Measurements from ENCODE around the gene AP2A2.

AP2A2 gene

DNA sequence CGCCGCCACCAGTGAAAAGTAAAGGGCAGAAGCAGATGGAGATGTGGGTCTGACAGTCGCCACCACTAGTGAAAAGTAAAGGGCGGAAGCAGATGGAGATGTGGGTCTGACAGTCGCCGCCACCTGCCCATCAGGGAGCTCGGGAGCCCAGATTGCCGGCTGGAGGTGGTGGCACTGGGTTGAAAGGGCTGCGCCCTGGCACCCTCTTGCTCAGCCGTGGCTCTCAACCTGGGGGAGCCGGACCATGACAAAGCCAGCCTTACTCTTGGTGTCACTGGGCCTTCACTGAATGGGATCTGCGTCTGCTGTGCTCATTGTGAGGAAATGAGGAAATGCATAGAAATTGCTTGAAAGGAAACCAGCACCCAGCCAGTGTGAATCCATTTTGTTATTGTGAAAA lies 36.3 kb downstream of the AP2A2 start:
- Histone ChIP-seq H3K9ac (ENCODE audit: low read depth, low read length) (no peak overlapping the region), H3K36me3 (ENCODE audit: control insufficient read depth, insufficient read depth, low read length) (peaks cover 28% of the 10 kb centered on the region), H3K4me3 (ENCODE audit: low read depth, low read length) (no peak overlapping the region), H3K9me3 (ENCODE audit: control insufficient read depth, insufficient read depth, low read length) (no peaks in the 10 kb centered on the region), H3K27me3 (ENCODE audit: control insufficient read depth, insufficient read depth, low read length) (no peaks in the 10 kb centered on the region), H3K4me1 (ENCODE audit: control insufficient read depth, insufficient read depth, low read length) (peaks cover 3% of the 10 kb centered on the region)

DNA sequence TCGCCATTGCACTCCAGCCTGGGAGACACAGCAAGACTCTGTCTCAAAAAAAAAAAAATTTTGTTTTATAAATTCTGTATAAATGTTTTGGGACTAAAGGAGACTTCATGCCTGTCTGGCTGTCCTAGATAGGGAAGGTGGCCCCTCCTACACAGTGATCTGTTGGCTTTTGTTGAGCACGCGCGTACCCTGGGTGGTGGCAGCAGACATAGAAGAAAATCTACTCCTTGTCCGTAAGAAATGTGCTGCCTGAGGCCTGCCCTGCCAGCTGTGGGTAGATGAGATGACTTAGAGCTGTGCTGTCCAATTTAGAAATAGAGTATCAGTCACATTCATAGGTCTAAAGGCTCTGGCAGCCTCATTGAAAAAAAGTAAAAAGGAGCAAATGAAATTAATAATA lies 37.0 kb downstream of the AP2A2 start:
- H3K36me3 ChIP-seq (ENCODE audit: control insufficient read depth, insufficient read depth, low read length), result peaks cover 26% of the 10 kb centered on the region
- peaks cover under 1% of the 10 kb centered on the region for H3K4me1 ChIP-seq (ENCODE audit: control insufficient read depth, insufficient read depth, low read length)
- H3K9ac ChIP-seq (ENCODE audit: low read depth, low read length), result no peak overlapping the region
- H3K9me3 ChIP-seq (ENCODE audit: control insufficient read depth, insufficient read depth, low read length), result no peaks in the 10 kb centered on the region
- H3K4me3 ChIP-seq (ENCODE audit: low read depth, low read length), result no peak overlapping the region
- H3K27me3 ChIP-seq (ENCODE audit: control insufficient read depth, insufficient read depth, low read length), result no peaks in the 10 kb centered on the region

- Histone ChIP-seq H3K27me3 (ENCODE audit: control insufficient read depth, insufficient read depth, low read length) (no peaks in the 10 kb centered on the region), H3K4me3 (ENCODE audit: low read depth, low read length) (no peak overlapping the region), H3K4me1 (ENCODE audit: control insufficient read depth, insufficient read depth, low read length) (no peaks in the 10 kb centered on the region), H3K36me3 (ENCODE audit: control insufficient read depth, insufficient read depth, low read length) (peaks cover 26% of the 10 kb centered on the region), H3K9me3 (ENCODE audit: control insufficient read depth, insufficient read depth, low read length) (no peaks in the 10 kb centered on the region), H3K9ac (ENCODE audit: low read depth, low read length) (no peak overlapping the region)
Measured at GRCh38 chr11:963852-964251, 38.2 kb downstream of the AP2A2 start.

DNA sequence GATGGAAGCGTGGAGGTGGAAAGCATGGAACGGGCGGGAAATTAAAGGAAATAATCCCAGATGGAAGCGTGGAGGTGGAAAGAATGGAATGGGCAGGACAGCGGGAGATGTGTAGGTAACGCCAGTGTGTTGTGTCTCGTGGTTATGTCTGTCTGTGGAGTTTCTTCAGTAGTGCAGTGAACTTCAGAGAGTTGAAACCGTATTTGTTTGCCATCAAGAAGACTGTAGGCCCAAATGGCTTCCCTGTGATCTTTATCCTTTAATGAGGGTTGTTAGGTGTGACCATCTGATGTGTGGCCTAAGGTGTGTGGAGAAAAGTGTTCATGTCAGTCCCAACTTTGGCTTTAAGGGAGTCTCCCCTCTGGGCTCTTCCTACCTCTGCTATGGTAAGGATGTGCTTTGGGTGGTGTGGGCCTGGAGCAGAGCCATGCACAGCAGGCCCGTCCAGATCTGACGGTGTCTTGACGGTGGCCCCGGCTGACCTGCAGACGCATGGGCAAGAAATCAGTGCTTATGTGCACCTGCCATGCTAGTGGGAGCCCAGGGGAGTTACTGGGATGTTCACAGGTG lies 39.6 kb downstream of the AP2A2 start:
- Histone ChIP-seq H3K9ac (ENCODE audit: low read depth, low read length) (no peak overlapping the region), H3K4me3 (ENCODE audit: low read depth, low read length) (no peak overlapping the region), H3K36me3 (ENCODE audit: control insufficient read depth, insufficient read depth, low read length) (peaks cover 23% of the 10 kb centered on the region), H3K9me3 (ENCODE audit: control insufficient read depth, insufficient read depth, low read length) (no peaks in the 10 kb centered on the region), H3K27me3 (ENCODE audit: control insufficient read depth, insufficient read depth, low read length) (no peaks in the 10 kb centered on the region), H3K4me1 (ENCODE audit: control insufficient read depth, insufficient read depth, low read length) (no peaks in the 10 kb centered on the region)

DNA sequence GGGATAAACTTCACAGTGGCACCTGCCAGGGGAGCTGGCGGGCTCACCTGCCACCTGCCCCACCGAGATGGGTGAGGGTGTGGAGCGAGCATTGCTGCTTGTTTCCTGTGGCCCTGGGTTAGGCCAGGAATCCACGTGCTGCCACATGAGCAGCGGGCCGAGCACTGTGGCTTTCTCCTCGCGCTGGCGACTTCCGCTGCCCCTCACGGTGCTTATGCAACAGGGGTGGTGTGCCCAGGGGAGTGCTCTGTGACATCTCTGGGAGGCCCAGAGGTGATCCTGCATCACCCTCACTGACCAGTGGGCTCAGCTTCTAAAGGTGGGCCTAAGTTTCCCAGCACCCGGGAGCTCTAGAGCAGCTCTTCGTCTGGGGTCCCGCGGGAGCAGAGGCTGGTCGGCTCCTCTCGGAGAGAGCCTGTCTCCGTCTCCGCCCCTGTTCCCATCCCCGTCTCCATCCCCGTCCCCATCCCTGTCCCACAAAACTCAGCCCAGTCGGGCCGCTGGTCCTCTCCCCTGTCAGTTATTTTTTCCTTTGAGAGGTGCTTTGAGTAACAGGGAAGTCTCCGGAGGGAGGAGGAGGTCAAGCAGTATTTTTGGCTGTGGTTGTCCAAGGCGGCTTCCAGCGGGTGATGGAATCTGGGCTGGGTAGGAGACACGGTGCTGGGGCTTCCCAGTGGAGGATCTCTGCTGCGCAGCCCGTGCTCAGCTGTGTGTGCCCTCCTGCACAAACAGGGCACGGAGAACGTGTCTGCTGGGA lies 42.5 kb downstream of the AP2A2 start:
- H3K9me3 ChIP-seq (ENCODE audit: control insufficient read depth, insufficient read depth, low read length), result no peaks in the 10 kb centered on the region
- H3K9ac ChIP-seq (ENCODE audit: low read depth, low read length), result no peak overlapping the region
- H3K4me1 ChIP-seq (ENCODE audit: control insufficient read depth, insufficient read depth, low read length), result no peaks in the 10 kb centered on the region
- no peak overlapping the region for H3K4me3 ChIP-seq (ENCODE audit: low read depth, low read length)
- H3K36me3 ChIP-seq (ENCODE audit: control insufficient read depth, insufficient read depth, low read length), result peaks cover 41% of the 10 kb centered on the region
- no peaks in the 10 kb centered on the region for H3K27me3 ChIP-seq (ENCODE audit: control insufficient read depth, insufficient read depth, low read length)

- Histone ChIP-seq H3K4me1 (ENCODE audit: control insufficient read depth, insufficient read depth, low read length) (no peaks in the 10 kb centered on the region), H3K9me3 (ENCODE audit: control insufficient read depth, insufficient read depth, low read length) (no peaks in the 10 kb centered on the region), H3K36me3 (ENCODE audit: control insufficient read depth, insufficient read depth, low read length) (peaks cover 40% of the 10 kb centered on the region), H3K27me3 (ENCODE audit: control insufficient read depth, insufficient read depth, low read length) (no peaks in the 10 kb centered on the region), H3K9ac (ENCODE audit: low read depth, low read length) (no peak overlapping the region), H3K4me3 (ENCODE audit: low read depth, low read length) (no peak overlapping the region)
Measured at GRCh38 chr11:968822-969221, 43.2 kb downstream of the AP2A2 start.

- Histone ChIP-seq H3K4me1 (ENCODE audit: control insufficient read depth, insufficient read depth, low read length) (no peaks in the 10 kb centered on the region), H3K9ac (ENCODE audit: low read depth, low read length) (no peak overlapping the region), H3K4me3 (ENCODE audit: low read depth, low read length) (no peak overlapping the region), H3K9me3 (ENCODE audit: control insufficient read depth, insufficient read depth, low read length) (no peaks in the 10 kb centered on the region), H3K27me3 (ENCODE audit: control insufficient read depth, insufficient read depth, low read length) (no peaks in the 10 kb centered on the region), H3K36me3 (ENCODE audit: control insufficient read depth, insufficient read depth, low read length) (peaks cover 40% of the 10 kb centered on the region)
Measured at GRCh38 chr11:969651-970205, 44.1 kb downstream of the AP2A2 start.

DNA sequence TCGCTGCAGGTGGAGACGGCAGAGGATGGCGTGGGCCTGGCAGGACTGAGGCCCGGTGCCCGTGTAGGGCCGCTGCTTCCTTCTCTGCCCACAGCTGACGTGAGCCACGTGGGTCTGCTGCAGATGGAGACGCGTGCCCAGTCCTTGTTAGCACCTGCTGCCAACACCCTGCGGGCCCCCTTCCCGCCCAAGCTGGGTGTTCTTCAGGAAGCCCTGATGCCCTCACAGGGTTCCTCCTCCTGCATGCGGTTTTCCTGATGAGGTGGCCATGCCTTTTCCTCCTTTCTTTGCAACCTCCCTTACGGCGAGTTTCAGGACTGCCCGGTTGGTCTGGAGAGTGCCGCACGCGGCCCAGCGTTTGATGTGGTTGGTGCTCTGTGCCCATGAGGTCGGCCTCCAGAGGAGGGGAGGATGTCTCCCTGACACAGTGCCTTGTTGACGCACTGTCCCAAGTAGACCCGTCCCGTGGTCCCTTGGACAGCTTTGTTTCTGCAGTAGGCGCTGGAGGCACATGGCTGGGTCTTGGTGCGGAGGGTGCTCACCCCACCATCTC lies 44.7 kb downstream of the AP2A2 start:
- Histone ChIP-seq H3K9me3 (ENCODE audit: control insufficient read depth, insufficient read depth, low read length) (no peaks in the 10 kb centered on the region), H3K36me3 (ENCODE audit: control insufficient read depth, insufficient read depth, low read length) (peaks cover 40% of the 10 kb centered on the region), H3K9ac (ENCODE audit: low read depth, low read length) (no peak overlapping the region), H3K4me3 (ENCODE audit: low read depth, low read length) (no peak overlapping the region), H3K27me3 (ENCODE audit: control insufficient read depth, insufficient read depth, low read length) (no peaks in the 10 kb centered on the region), H3K4me1 (ENCODE audit: control insufficient read depth, insufficient read depth, low read length) (no peaks in the 10 kb centered on the region)

DNA sequence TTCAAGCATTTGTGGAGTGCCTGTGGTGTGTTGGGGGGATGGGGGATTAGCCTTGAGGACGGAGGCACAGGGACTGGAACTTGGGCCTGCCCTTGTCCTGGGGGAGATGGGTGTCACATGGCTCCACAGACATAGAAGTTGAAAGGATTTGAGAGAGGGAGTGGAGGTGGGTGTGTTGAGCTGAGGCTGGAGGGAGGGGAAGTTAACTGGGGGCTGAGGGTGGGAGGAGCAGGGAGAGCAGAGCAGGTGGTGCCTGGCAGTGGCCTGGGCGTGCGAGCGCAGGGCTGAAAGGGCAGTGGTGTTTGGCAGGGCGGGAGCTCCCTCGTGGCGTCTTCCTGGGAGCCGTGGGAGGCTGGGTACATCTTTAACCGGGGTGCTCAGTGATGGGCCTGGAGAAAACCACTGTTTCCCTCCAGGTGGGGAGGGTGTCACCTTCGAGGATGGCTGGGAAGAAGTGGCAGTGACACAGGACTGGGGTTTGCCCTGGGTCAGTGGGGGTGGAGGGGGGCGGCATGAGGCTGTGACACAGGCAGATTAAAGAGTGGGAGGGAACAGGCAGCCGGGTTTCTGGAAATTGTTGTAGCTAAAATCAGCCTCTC lies 45.5 kb downstream of the AP2A2 start:
- Histone ChIP-seq H3K9me3 (ENCODE audit: control insufficient read depth, insufficient read depth, low read length) (no peaks in the 10 kb centered on the region), H3K4me1 (ENCODE audit: control insufficient read depth, insufficient read depth, low read length) (no peaks in the 10 kb centered on the region), H3K9ac (ENCODE audit: low read depth, low read length) (no peak overlapping the region), H3K27me3 (ENCODE audit: control insufficient read depth, insufficient read depth, low read length) (no peaks in the 10 kb centered on the region), H3K4me3 (ENCODE audit: low read depth, low read length) (no peak overlapping the region), H3K36me3 (ENCODE audit: control insufficient read depth, insufficient read depth, low read length) (peaks cover 40% of the 10 kb centered on the region)

DNA sequence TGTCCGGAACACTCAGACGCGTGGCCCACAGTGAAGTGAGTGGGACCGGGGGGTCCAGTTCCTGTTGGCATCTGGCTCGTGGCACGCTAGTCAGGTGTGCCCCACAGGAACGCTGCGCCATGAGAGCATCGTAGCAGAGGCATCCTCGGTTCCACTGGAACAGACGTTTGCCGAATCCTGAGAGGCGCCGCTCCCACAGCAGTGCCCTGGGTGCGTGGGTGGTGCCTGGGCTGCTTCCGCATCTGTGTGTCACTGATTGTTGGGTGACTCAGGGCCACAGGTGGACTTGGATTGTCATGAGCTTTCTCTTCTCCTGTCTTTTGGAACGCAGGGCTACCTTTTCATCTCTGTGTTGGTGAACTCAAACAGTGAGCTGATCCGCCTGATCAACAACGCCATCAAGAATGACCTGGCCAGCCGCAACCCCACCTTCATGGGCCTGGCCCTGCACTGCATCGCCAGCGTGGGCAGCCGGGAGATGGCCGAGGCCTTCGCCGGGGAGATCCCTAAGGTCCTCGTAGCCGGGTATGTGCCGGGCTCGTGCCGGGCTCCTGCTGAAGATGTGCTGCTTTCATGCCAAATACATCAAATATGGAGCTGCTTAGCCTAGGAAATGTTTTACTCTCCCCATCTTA lies 46.2 kb downstream of the AP2A2 start:
- H3K9ac ChIP-seq (ENCODE audit: low read depth, low read length), result no peak overlapping the region
- no peak overlapping the region for H3K4me3 ChIP-seq (ENCODE audit: low read depth, low read length)
- H3K9me3 ChIP-seq (ENCODE audit: control insufficient read depth, insufficient read depth, low read length), result no peaks in the 10 kb centered on the region
- H3K4me1 ChIP-seq (ENCODE audit: control insufficient read depth, insufficient read depth, low read length), result no peaks in the 10 kb centered on the region
- H3K27me3 ChIP-seq (ENCODE audit: control insufficient read depth, insufficient read depth, low read length), result no peaks in the 10 kb centered on the region
- peaks cover 41% of the 10 kb centered on the region for H3K36me3 ChIP-seq (ENCODE audit: control insufficient read depth, insufficient read depth, low read length)

DNA sequence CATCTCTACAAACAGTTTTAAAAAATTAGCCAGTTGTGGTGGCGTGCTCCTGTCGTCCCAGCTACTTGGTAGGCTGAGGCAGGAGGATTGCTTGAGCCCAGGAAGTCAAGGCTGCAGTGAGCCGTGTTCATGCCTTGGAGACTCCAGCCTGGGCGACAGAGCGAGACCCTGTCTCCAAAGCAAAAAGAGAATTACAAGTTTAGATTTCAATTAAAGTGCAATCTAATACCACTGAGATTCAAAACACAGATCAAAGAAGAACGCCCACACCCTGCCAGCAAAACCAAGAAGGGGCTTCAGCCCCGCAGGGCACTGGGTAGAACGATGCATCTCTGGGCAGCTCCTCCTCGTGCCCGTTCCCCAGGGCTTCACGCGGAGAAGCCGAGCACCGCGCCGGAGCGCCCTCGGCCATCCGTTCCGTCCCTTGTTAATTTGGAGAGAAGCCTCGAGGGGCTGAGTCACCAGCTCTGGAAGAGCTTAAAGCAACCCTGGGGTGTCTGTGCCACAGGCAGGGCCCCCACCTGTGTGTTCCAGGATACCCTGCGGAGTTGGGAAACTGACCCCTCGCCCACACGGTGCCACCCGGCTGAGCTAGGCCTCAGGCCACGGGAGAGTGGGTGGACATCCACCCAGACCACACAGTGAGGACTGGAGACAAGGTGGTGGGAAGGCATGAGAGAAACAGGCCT lies 47.0 kb downstream of the AP2A2 start:
- Histone ChIP-seq H3K9ac (ENCODE audit: low read depth, low read length) (no peak overlapping the region), H3K4me3 (ENCODE audit: low read depth, low read length) (no peak overlapping the region), H3K9me3 (ENCODE audit: control insufficient read depth, insufficient read depth, low read length) (no peaks in the 10 kb centered on the region), H3K27me3 (ENCODE audit: control insufficient read depth, insufficient read depth, low read length) (no peaks in the 10 kb centered on the region), H3K4me1 (ENCODE audit: control insufficient read depth, insufficient read depth, low read length) (no peaks in the 10 kb centered on the region), H3K36me3 (ENCODE audit: control insufficient read depth, insufficient read depth, low read length) (peaks cover 49% of the 10 kb centered on the region)

Data from iPS-15b (cell line).